AG09319 (cell line): ENCODE results near the gene PTCH1.

Experiments
- DNase-seq: peaks from one replicate; pipeline ENCODE4 v3.0.0-alpha.2; 2010; ENCODE audit warnings: low read depth; ENCODE audit errors: extremely low read depth
- CTCF ChIP-seq: IDR thresholded peaks from 2 replicates; pipeline ENCODE4 v1.5.1; 2011; ENCODE audit warnings: low read depth, mild to moderate bottlenecking, inconsistent platforms, low read length, moderate library complexity

Gene PTCH1

GRCh38 chr9:95486318-95486717 is 30.5 kb downstream of the PTCH1 start:
- DNase-seq = no peak
- no peak for TF ChIP-seq CTCF

GRCh38 chr9:95484225-95484624 is 32.5 kb downstream of the PTCH1 start:
- TF ChIP-seq CTCF = no peak
- no peak for DNase-seq

- no peak for DNase-seq
- TF ChIP-seq CTCF = no peak
Measured at GRCh38 chr9:95483431-95483830, 33.3 kb downstream of the PTCH1 start.

- no peak for DNase-seq
- TF ChIP-seq CTCF = no peak
Measured at GRCh38 chr9:95482621-95483020, 34.1 kb downstream of the PTCH1 start.

- no peak for DNase-seq
- no peak for TF ChIP-seq CTCF
Measured at GRCh38 chr9:95481000-95481399, 35.8 kb downstream of the PTCH1 start.

- no peak for TF ChIP-seq CTCF
- no peak for DNase-seq
Measured at GRCh38 chr9:95480346-95480745, 36.4 kb downstream of the PTCH1 start.

GRCh38 chr9:95479330-95479729 is 37.4 kb downstream of the PTCH1 start:
- no peak for DNase-seq
- no peak for TF ChIP-seq CTCF
